ENCODE measurements around the gene CACNA1E. TPM values are rescaled to one million over a fixed set of nuclear protein-coding genes. Genes with fewer than 3 reads are reported as not detected.
"Not testable (repeated sequence)": the region's sequence is repeated elsewhere in the genome, so short reads cannot be mapped to it uniquely, and the experiment has no call there.

The CACNA1E gene
- total and polyA plus RNA-seq, 2 experiments from 2014 or later = 0.32 to 1.1 TPM

DNA sequence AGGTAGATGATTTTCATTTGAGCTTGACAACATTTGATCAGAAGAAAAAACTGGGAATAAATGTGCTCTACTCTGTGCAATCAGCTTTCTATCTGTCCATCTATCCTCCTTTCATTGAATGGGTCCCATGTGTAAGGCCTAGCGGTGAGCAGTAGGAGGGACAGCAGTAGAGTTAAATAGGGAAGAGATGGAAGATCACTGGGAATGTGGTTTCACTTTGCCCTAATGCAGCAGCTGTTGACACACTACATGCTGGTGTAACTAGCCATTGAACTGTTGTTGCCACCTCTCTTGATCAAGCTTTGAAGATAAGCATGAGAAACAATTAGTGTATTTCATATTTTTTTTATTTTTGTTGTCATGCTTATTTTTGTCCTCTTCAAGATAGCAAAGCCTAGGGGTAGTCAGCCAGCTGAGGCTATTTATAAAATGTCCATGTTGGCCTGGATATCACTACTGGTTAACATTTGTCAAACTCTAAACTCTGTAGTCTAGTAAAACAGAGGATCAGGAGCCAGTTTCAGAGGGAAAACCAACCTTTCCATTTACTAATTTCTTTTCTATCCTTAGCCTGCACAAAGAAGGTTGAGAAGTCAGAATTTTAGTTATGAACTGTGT lies 41.9 kb downstream of the CACNA1E start:
- H3K36me3 Mint-ChIP-seq (ENCODE audit: low read depth) = peaks cover 15% of the 10 kb centered on the region
- H3K27me3 ChIP-seq (ENCODE audit: insufficient read depth) = no peaks in the 10 kb centered on the region
- no peaks in the 10 kb centered on the region for H3K36me3 ChIP-seq (ENCODE audit: insufficient read depth)
- peaks cover 25% of the 10 kb centered on the region for H3K9me3 Mint-ChIP-seq
- no peak overlapping the region for H3K4me3 ChIP-seq
- no peaks in the 10 kb centered on the region for H4K20me1 ChIP-seq (replicated peaks; ENCODE audit: insufficient read depth)
- TF ChIP-seq, protein P1, sequence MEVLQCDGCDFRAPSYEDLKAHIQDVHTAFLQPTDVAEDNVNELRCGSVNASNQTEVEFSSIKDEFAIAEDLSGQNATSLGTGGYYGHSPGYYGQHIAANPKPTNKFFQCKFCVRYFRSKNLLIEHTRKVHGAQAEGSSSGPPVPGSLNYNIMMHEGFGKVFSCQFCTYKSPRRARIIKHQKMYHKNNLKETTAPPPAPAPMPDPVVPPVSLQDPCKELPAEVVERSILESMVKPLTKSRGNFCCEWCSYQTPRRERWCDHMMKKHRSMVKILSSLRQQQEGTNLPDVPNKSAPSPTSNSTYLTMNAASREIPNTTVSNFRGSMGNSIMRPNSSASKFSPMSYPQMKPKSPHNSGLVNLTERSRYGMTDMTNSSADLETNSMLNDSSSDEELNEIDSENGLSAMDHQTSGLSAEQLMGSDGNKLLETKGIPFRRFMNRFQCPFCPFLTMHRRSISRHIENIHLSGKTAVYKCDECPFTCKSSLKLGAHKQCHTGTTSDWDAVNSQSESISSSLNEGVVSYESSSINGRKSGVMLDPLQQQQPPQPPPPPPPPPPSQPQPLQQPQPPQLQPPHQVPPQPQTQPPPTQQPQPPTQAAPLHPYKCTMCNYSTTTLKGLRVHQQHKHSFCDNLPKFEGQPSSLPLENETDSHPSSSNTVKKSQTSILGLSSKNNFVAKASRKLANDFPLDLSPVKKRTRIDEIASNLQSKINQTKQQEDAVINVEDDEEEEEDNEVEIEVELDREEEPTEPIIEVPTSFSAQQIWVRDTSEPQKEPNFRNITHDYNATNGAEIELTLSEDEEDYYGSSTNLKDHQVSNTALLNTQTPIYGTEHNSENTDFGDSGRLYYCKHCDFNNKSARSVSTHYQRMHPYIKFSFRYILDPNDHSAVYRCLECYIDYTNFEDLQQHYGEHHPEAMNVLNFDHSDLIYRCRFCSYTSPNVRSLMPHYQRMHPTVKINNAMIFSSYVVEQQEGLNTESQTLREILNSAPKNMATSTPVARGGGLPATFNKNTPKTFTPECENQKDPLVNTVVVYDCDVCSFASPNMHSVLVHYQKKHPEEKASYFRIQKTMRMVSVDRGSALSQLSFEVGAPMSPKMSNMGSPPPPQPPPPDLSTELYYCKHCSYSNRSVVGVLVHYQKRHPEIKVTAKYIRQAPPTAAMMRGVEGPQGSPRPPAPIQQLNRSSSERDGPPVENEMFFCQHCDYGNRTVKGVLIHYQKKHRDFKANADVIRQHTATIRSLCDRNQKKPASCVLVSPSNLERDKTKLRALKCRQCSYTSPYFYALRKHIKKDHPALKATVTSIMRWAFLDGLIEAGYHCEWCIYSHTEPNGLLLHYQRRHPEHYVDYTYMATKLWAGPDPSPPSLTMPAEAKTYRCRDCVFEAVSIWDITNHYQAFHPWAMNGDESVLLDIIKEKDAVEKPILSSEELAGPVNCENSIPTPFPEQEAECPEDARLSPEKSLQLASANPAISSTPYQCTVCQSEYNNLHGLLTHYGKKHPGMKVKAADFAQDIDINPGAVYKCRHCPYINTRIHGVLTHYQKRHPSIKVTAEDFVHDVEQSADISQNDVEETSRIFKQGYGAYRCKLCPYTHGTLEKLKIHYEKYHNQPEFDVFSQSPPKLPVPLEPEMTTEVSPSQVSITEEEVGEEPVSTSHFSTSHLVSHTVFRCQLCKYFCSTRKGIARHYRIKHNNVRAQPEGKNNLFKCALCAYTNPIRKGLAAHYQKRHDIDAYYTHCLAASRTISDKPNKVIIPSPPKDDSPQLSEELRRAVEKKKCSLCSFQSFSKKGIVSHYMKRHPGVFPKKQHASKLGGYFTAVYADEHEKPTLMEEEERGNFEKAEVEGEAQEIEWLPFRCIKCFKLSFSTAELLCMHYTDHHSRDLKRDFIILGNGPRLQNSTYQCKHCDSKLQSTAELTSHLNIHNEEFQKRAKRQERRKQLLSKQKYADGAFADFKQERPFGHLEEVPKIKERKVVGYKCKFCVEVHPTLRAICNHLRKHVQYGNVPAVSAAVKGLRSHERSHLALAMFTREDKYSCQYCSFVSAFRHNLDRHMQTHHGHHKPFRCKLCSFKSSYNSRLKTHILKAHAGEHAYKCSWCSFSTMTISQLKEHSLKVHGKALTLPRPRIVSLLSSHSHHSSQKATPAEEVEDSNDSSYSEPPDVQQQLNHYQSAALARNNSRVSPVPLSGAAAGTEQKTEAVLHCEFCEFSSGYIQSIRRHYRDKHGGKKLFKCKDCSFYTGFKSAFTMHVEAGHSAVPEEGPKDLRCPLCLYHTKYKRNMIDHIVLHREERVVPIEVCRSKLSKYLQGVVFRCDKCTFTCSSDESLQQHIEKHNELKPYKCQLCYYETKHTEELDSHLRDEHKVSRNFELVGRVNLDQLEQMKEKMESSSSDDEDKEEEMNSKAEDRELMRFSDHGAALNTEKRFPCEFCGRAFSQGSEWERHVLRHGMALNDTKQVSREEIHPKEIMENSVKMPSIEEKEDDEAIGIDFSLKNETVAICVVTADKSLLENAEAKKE (CRISPR knock-in tag; IDR thresholded peaks at IDR 0.05) = no peak
- no peak for TF ChIP-seq EZH2phosphoT487 (IDR thresholded peaks at IDR 0.05; ENCODE audit: unreplicated experiment)
- no peaks in the 10 kb centered on the region for H3F3A ChIP-seq (replicated peaks; ENCODE audit: low read depth)
- H3K4me2 ChIP-seq = no peak overlapping the region
- H3K79me2 ChIP-seq (replicated peaks; ENCODE audit: insufficient read depth) = no peaks in the 10 kb centered on the region
- H3K9me2 ChIP-seq (ENCODE audit: insufficient read depth) = peaks cover 20% of the 10 kb centered on the region
- DNase-seq (ENCODE audit: low spot score) (no peak), ATAC-seq (no peak)
- peaks cover 14% of the 10 kb centered on the region; the same call in 1 of the 2 replicates for H3K4me1 ChIP-seq (ENCODE audit: insufficient read depth)
- H3K27ac Mint-ChIP-seq = no peak overlapping the region
- no peak overlapping the region for H3K27ac ChIP-seq (ENCODE audit: low read depth)
- peaks cover 2% of the 10 kb centered on the region for H3K27me3 Mint-ChIP-seq (ENCODE audit: insufficient read depth, low read depth, poor library complexity)
- no peak overlapping the region for H2AFZ ChIP-seq
- H3K4me3 Mint-ChIP-seq = no peak overlapping the region
- peaks cover 9% of the 10 kb centered on the region; the same call in 1 of the 3 replicates for H3K4me1 Mint-ChIP-seq

- not testable (repeated sequence) for DNase-seq (ENCODE audit: low spot score); H3K4me1 ChIP-seq (ENCODE audit: insufficient read depth); H3K27me3 ChIP-seq (ENCODE audit: insufficient read depth); H3K27ac Mint-ChIP-seq; H3K27me3 Mint-ChIP-seq (ENCODE audit: insufficient read depth, low read depth, poor library complexity); H4K20me1 ChIP-seq (replicated peaks; ENCODE audit: insufficient read depth); H3K4me3 Mint-ChIP-seq; H3K4me2 ChIP-seq; ATAC-seq; H3K27ac ChIP-seq (ENCODE audit: low read depth); H3F3A ChIP-seq (replicated peaks; ENCODE audit: low read depth); H3K36me3 ChIP-seq (ENCODE audit: insufficient read depth); H3K4me3 ChIP-seq; H3K79me2 ChIP-seq (replicated peaks; ENCODE audit: insufficient read depth); H2AFZ ChIP-seq
- Mint-ChIP-seq H3K9me3 (peaks cover 25% of the 10 kb centered on the region), H3K36me3 (ENCODE audit: low read depth) (peaks cover 15% of the 10 kb centered on the region), H3K4me1 (peaks cover 14% of the 10 kb centered on the region; the same call in 2 of the 3 replicates)
- peaks cover 13% of the 10 kb centered on the region for H3K9me2 ChIP-seq (ENCODE audit: insufficient read depth)
Measured at GRCh38 chr1:181528241-181528640, 44.9 kb downstream of the CACNA1E start.
